MM.1S (cell line): ENCODE measurements around the gene CASP9.

Experiments
- DNase-seq: peaks from one replicate; pipeline ENCODE4 v3.0.0-alpha.2; 2015
- H2AFZ ChIP-seq: fragments of 300-600 bp; sonication (generic); 2 replicates; pipeline ENCODE4 v1.6.0; 2016; ENCODE audit warnings: antibody characterized with exemption, low read length
- H3F3A ChIP-seq: fragments of 300-600 bp; sonication (generic); 2 replicates; pipeline ENCODE4 v1.6.1; 2016; ENCODE audit warnings: mild to moderate bottlenecking, antibody characterized with exemption, low read length, moderate library complexity, mixed read lengths; ENCODE audit not compliant: insufficient read depth
- H3K27ac ChIP-seq: fragments of 300-600 bp; sonication (generic); 2 replicates; pipeline ENCODE4 v1.5.1; 2016; ENCODE audit warnings: mild to moderate bottlenecking, low read length
- H3K27me3 ChIP-seq: fragments of 300-600 bp; sonication (generic); replicated peaks from 2 replicates; pipeline ENCODE4 v1.6.0; 2016; ENCODE audit warnings: low read length; ENCODE audit not compliant: insufficient read depth
- H3K36me3 ChIP-seq: fragments of 300-600 bp; sonication (generic); replicated peaks from 2 replicates; pipeline ENCODE4 v1.6.1; 2016; ENCODE audit warnings: mild to moderate bottlenecking, low read length, mixed read lengths; ENCODE audit not compliant: insufficient read depth
- H3K4me1 ChIP-seq: fragments of 300-600 bp; sonication (generic); 2 replicates; pipeline ENCODE4 v1.6.1; 2016; ENCODE audit warnings: low read length, mixed read lengths
- H3K4me2 ChIP-seq: fragments of 300-600 bp; sonication (generic); 2 replicates; pipeline ENCODE4 v1.6.0; 2016; ENCODE audit warnings: low read depth, low read length
- H3K4me3 ChIP-seq: fragments of 300-600 bp; sonication (generic); 2 replicates; pipeline ENCODE4 v1.5.1; 2016; ENCODE audit warnings: low read length, mixed read lengths
- H3K79me2 ChIP-seq: fragments of 300-600 bp; sonication (generic); 2 replicates; pipeline ENCODE4 v1.6.1; 2016; ENCODE audit warnings: mixed run types, low read length, mixed read lengths
- H3K9ac ChIP-seq: fragments of 300-600 bp; sonication (generic); 2 replicates; pipeline ENCODE4 v1.6.1; 2016; ENCODE audit warnings: low read length, mixed read lengths
- H3K9me2 ChIP-seq: fragments of 300-600 bp; sonication (generic); replicated peaks from 2 replicates; pipeline ENCODE4 v1.6.1; 2016; ENCODE audit warnings: mild to moderate bottlenecking, low read length, mixed read lengths; ENCODE audit not compliant: insufficient read depth
- H3K9me3 ChIP-seq: fragments of 300-600 bp; sonication (generic); replicated peaks from 2 replicates; pipeline ENCODE4 v1.6.1; 2016; ENCODE audit warnings: mild to moderate bottlenecking, low read length, mixed read lengths; ENCODE audit not compliant: insufficient read depth
- H4K20me1 ChIP-seq: fragments of 300-600 bp; sonication (generic); 2 replicates; pipeline ENCODE4 v1.6.1; 2016; ENCODE audit warnings: mild to moderate bottlenecking, low read length, moderate library complexity, mixed read lengths; ENCODE audit not compliant: insufficient read depth
- EZH2 ChIP-seq: fragments of 300-600 bp; sonication (generic); optimal IDR thresholded peaks from 2 replicates; pipeline ENCODE3; 2017; ENCODE audit warnings: low read depth, mild to moderate bottlenecking, antibody characterized with exemption, low read length, mixed read lengths
- EZH2phosphoT487 ChIP-seq: fragments of 300-600 bp; sonication (generic); IDR thresholded peaks from 2 replicates; pipeline ENCODE4 v1.6.1; 2018; ENCODE audit warnings: antibody characterized with exemption, low read length
- TF ChIP-seq, protein P1 (sequence below): fragments of 300-600 bp; sonication (generic); IDR thresholded peaks from 2 replicates; pipeline ENCODE4 v1.5.1; 2016; ENCODE audit warnings: antibody characterized with exemption, low read length, mixed read lengths

The CASP9 gene

DNA sequence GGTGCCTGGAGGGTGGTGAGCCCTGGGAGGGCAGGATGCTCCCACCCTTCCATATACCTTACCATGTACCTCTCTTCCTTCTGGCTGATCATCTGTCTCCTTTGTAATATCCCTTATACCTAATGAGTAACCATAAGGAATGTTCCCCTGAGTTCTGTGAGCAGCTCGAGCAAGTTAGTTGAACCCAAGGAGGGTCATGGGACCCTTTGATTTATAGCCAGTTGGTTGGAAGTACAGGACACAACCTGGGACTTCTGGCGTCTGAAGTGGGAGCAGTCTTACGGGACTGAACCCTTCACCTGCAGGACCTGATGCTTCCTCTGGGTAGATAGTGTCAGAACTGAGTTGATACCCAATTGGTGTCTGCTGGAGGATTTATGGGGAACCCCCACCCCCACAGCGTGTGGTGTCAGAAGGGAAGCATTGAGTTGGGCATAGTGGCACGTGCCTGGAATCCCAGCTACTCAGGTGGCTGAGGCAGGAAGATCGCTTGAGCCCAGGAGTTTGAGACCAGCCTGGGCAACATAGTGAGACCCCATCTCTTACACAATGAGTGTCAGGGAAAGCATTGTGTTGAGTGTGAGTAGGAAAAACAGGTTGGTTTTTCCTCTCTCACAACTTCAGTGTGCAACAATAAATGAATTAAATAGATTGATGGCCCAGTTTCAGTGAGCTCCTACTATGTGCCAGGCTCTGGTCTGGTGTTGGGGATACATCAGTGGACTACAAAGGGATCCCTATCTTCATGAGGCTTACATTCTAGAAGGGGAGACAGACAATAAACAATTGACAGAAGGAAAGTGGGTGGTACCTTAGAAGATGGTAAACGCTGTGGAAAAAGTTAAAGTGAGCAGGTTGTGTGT lies 18.6 kb upstream of the CASP9 start:
- H3F3A ChIP-seq, result no peaks in the 10 kb centered on the region
- no peak overlapping the region for H3K27ac ChIP-seq
- H2AFZ ChIP-seq, result no peak overlapping the region
- no peaks in the 10 kb centered on the region for H3K79me2 ChIP-seq
- no peaks in the 10 kb centered on the region for H3K9me2 ChIP-seq
- no peaks in the 10 kb centered on the region for H4K20me1 ChIP-seq
- H3K4me1 ChIP-seq, result no peaks in the 10 kb centered on the region
- no peaks in the 10 kb centered on the region for H3K27me3 ChIP-seq
- no peaks in the 10 kb centered on the region; the same call in 1 of the 2 replicates for H3K36me3 ChIP-seq
- TF ChIP-seq EZH2 (no peak), EZH2phosphoT487 (no peak)
- TF ChIP-seq, protein P1, sequence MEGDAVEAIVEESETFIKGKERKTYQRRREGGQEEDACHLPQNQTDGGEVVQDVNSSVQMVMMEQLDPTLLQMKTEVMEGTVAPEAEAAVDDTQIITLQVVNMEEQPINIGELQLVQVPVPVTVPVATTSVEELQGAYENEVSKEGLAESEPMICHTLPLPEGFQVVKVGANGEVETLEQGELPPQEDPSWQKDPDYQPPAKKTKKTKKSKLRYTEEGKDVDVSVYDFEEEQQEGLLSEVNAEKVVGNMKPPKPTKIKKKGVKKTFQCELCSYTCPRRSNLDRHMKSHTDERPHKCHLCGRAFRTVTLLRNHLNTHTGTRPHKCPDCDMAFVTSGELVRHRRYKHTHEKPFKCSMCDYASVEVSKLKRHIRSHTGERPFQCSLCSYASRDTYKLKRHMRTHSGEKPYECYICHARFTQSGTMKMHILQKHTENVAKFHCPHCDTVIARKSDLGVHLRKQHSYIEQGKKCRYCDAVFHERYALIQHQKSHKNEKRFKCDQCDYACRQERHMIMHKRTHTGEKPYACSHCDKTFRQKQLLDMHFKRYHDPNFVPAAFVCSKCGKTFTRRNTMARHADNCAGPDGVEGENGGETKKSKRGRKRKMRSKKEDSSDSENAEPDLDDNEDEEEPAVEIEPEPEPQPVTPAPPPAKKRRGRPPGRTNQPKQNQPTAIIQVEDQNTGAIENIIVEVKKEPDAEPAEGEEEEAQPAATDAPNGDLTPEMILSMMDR, result no peak
- H3K9me3 ChIP-seq, result no peaks in the 10 kb centered on the region
- no peak overlapping the region for H3K9ac ChIP-seq
- H3K4me2 ChIP-seq, result no peak overlapping the region
- H3K4me3 ChIP-seq, result no peak overlapping the region
- DNase-seq, result no peak

DNA sequence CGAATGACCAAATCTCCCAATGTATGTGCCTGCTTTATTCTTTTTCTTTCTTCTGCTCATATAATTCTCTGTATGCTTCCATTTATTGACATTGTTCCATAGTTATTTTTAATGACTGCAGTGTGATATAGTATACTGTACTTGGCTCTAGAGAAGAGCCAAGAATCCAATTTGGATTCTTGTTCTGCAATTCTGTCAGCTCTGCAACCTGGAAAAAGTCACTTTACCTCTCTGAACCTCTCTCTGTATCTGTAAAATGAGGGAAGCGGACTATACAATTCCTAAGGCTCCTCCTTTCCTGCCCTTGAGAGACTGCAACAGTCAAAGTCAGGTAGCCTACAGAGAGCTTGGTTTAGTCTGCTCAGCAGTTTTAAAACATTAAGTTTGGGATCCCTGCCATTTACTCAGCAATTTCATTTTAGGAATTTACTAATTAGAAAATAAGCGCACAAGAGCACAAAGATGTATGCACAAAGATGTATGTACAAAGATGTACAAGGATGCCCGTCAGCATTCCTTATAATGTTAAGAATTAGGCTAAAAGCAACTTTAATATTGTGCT lies 17.3 kb upstream of the CASP9 start:
- Histone ChIP-seq H3K36me3 (no peaks in the 10 kb centered on the region; the same call in 1 of the 2 replicates), H3K9me2 (no peaks in the 10 kb centered on the region), H3K79me2 (no peaks in the 10 kb centered on the region), H3K9me3 (no peaks in the 10 kb centered on the region), H3K27ac (no peak overlapping the region), H4K20me1 (no peaks in the 10 kb centered on the region), H3K4me1 (no peaks in the 10 kb centered on the region), H3K4me3 (no peak overlapping the region), H3K4me2 (no peak overlapping the region), H3K9ac (no peak overlapping the region), H2AFZ (no peak overlapping the region), H3F3A (no peaks in the 10 kb centered on the region), H3K27me3 (no peaks in the 10 kb centered on the region)
- DNase-seq, result no peak
- TF ChIP-seq EZH2phosphoT487 (no peak), EZH2 (no peak)
- TF ChIP-seq, protein P1, result no peak

DNA sequence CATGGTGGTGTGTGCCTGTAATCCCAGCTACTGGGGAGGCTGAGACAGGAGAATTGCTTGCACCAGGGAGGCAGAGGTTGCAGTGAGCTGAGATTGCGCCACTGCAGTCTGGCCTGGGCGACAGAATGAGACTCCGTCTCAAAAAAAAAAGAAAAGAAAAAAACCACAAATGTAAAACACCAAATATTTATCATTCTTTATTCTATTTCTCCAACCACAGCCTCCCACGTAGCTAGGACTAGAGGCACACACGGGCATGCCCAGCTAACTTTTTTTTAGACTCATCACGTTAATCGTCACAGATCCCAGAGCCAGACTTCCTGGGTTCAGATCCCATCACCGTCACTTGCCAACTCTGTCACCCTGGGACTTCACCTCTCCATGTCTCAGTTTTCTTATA lies 16.2 kb upstream of the CASP9 start:
- H4K20me1 ChIP-seq, result no peaks in the 10 kb centered on the region
- H3K4me1 ChIP-seq, result no peaks in the 10 kb centered on the region
- no peak overlapping the region for H3K9ac ChIP-seq
- no peaks in the 10 kb centered on the region for H3F3A ChIP-seq
- no peak for DNase-seq
- no peaks in the 10 kb centered on the region for H3K27me3 ChIP-seq
- no peak overlapping the region for H3K27ac ChIP-seq
- no peak overlapping the region for H2AFZ ChIP-seq
- no peak overlapping the region for H3K4me2 ChIP-seq
- TF ChIP-seq, protein P1, result no peak
- no peak for TF ChIP-seq EZH2
- TF ChIP-seq EZH2phosphoT487, result no peak
- H3K9me2 ChIP-seq, result no peaks in the 10 kb centered on the region
- H3K4me3 ChIP-seq, result no peak overlapping the region
- H3K79me2 ChIP-seq, result no peaks in the 10 kb centered on the region
- H3K36me3 ChIP-seq, result no peaks in the 10 kb centered on the region
- no peaks in the 10 kb centered on the region for H3K9me3 ChIP-seq
